Ovary (tissue), 3 donors: Measurements from ENCODE around the gene USP24.

Source experiments
- EP300 ChIP-seq: sonication (generic); formaldehyde crosslinking; IDR thresholded peaks from one replicate; pipeline ENCODE4 v1.6.1; 2017; ENCODE audit warnings: antibody characterized with exemption
- POLR2A ChIP-seq: fragments of 450-650 bp; IDR thresholded peaks from one replicate; pipeline ENCODE4 v1.6.1; 2017; ENCODE audit warnings: antibody characterized with exemption, mild to moderate bottlenecking, moderate library complexity
- TF ChIP-seq, protein P1 (sequence below), 3 donors: fragments of 450-650 bp in 2 of 3; fragments of 200-600 bp in 1 of 3; IDR thresholded peaks; one replicate each; pipeline versions ENCODE4 v1.5.1 to v1.8.0; 2016 to 2022; ENCODE audit warnings: antibody characterized with exemption in 3 of 3, mild to moderate bottlenecking in 1 of 3
- donor health status: DM: no; HTN: no; CAD: no.

DNA sequence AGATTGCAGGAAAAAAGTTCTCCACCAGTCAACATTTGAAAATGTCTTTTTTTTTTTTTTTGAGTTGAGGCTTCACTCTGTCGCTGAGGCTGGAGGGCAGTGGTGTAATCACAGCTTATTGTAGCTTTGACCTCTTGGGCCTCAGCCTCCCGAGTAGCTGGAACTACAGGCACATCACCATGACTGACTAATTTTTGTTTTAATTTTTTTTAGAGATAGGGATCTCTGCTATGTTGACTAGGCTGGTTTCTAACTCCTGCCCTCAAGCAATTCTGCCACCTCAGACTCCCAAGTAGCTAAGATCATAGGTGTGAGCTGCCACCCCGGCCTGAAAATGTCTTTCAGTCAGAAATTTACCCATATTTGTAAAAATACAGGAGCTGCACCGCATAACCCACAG is 30.6 kb upstream of the USP24 start:
- TF ChIP-seq POLR2A (no peak), EP300 (no peak)
- TF ChIP-seq, protein P1, sequence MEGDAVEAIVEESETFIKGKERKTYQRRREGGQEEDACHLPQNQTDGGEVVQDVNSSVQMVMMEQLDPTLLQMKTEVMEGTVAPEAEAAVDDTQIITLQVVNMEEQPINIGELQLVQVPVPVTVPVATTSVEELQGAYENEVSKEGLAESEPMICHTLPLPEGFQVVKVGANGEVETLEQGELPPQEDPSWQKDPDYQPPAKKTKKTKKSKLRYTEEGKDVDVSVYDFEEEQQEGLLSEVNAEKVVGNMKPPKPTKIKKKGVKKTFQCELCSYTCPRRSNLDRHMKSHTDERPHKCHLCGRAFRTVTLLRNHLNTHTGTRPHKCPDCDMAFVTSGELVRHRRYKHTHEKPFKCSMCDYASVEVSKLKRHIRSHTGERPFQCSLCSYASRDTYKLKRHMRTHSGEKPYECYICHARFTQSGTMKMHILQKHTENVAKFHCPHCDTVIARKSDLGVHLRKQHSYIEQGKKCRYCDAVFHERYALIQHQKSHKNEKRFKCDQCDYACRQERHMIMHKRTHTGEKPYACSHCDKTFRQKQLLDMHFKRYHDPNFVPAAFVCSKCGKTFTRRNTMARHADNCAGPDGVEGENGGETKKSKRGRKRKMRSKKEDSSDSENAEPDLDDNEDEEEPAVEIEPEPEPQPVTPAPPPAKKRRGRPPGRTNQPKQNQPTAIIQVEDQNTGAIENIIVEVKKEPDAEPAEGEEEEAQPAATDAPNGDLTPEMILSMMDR (IDR thresholded peaks at IDR 0.05) = no peak
